GM12891 (cell line): ENCODE results near the gene TUSC1.

Experiments used
- POLR2A ChIP-seq: IDR thresholded peaks from 2 replicates; pipeline ENCODE4 v1.6.1; 2011; ENCODE audit warnings: low read depth, low read length, control low read depth
- POLR2AphosphoS5 ChIP-seq: IDR thresholded peaks from 2 replicates; pipeline ENCODE4 v1.6.1; 2011; ENCODE audit warnings: low read depth, low read length, control low read depth
- TAF1 ChIP-seq: IDR thresholded peaks from 2 replicates; pipeline ENCODE4 v1.6.1; 2011; ENCODE audit warnings: low read depth, low read length, control low read depth

GRCh38 chr9:25678846-25679360 is 659 bp upstream of the TUSC1 start:
- TF ChIP-seq POLR2AphosphoS5 (no peak), POLR2A (no peak), TAF1 (no peak)
